Breast epithelium (tissue), 3 donors: ENCODE data around the gene CDC5L.

Source experiments
- CTCF ChIP-seq, 3 donors: fragments of 450-650 bp; IDR thresholded peaks; one replicate each; pipeline ENCODE4 v1.5.1; 2016 to 2017; ENCODE audit warnings: antibody characterized with exemption in 3 of 3, mild to moderate bottlenecking in 3 of 3, moderate library complexity in 3 of 3
- POLR2A ChIP-seq: fragments of 450-650 bp; IDR thresholded peaks from one replicate; pipeline ENCODE4 v1.6.1; 2016; ENCODE audit warnings: antibody characterized with exemption, mild to moderate bottlenecking, moderate library complexity
- POLR2AphosphoS5 ChIP-seq, 3 donors: sonication (generic); formaldehyde crosslinking; IDR thresholded peaks; one replicate each; pipeline ENCODE4 v1.6.1; 2017; ENCODE audit warnings: antibody characterized with exemption in 3 of 3

- TF ChIP-seq POLR2A (no peak), CTCF (IDR thresholded peaks at IDR 0.05) (no peak), POLR2AphosphoS5 (IDR thresholded peaks at IDR 0.05) (no peak)
Observed at GRCh38 chr6:44415449-44415848, 27.9 kb downstream of the CDC5L start.
